HepG2 (cell line): Measurements from ENCODE around the gene MACROD2. TPM values are rescaled to one million over a fixed set of nuclear protein-coding genes. Genes with fewer than 3 reads are reported as not detected.

ENCODE experiments used
- CEBPB ChIP-seq: IDR thresholded peaks from 2 replicates; pipeline ENCODE4 v1.6.1; 2011; ENCODE audit warnings: low read depth, low read length, improper control_type of control experiment, borderline replicate concordance
- CHCHD3 ChIP-seq: sonication (generic); formaldehyde crosslinking; IDR thresholded peaks from 2 replicates; pipeline ENCODE4 v1.8.0; 2022; ENCODE audit warnings: mild to moderate bottlenecking, missing genetic modification reagents, moderate library complexity
- HNF4A ChIP-seq: sonication (generic); formaldehyde crosslinking; IDR thresholded peaks from 2 replicates; pipeline ENCODE4 v1.4.0; 2020; ENCODE audit warnings: missing genetic modification reagents
- HOXA3 ChIP-seq: sonication (generic); formaldehyde crosslinking; IDR thresholded peaks from 2 replicates; pipeline ENCODE4 v1.5.0; 2020; ENCODE audit warnings: missing genetic modification reagents
- JARID2 ChIP-seq: sonication (generic); formaldehyde crosslinking; IDR thresholded peaks from 2 replicates; pipeline ENCODE4 v1.8.1; 2023; ENCODE audit warnings: missing genetic modification reagents, inconsistent platforms; ENCODE audit not compliant: insufficient replicate concordance
- KIAA2018 ChIP-seq: sonication (generic); formaldehyde crosslinking; IDR thresholded peaks from 2 replicates; pipeline ENCODE4 v1.5.0; 2020; ENCODE audit warnings: mild to moderate bottlenecking, missing genetic modification reagents, borderline replicate concordance
- PCBP1 ChIP-seq: fragments of 200-400 bp; formaldehyde crosslinking; IDR thresholded peaks from 2 replicates; pipeline ENCODE4 v1.6.1; 2017; ENCODE audit warnings: mild to moderate bottlenecking, low read depth, low read length, borderline replicate concordance
- RBAK ChIP-seq: sonication (generic); formaldehyde crosslinking; IDR thresholded peaks from 2 replicates; pipeline ENCODE4 v1.5.1; 2020; ENCODE audit warnings: mild to moderate bottlenecking, missing genetic modification reagents
- RXRA ChIP-seq: sonication (generic); formaldehyde crosslinking; IDR thresholded peaks from 2 replicates; pipeline ENCODE4 v1.5.1; 2020; ENCODE audit warnings: missing genetic modification reagents
- RXRB ChIP-seq: IDR thresholded peaks from 2 replicates; pipeline ENCODE4 v1.6.1; 2016; ENCODE audit warnings: borderline replicate concordance, missing genetic modification reagents, missing compliant biosample characterization
- SOX13 ChIP-seq, 3 experiments: fragments of 450-650 bp in 1 of 3; sonication (generic) in 1 of 3; formaldehyde crosslinking in 1 of 3; IDR thresholded peaks in 2 of 3; conservative IDR thresholded peaks in 1 of 3; 2 replicates each; pipeline versions ENCODE4 v1.5.0 to v1.6.1; 2016 to 2020; ENCODE audit warnings: antibody characterized with exemption in 1 of 3, mild to moderate bottlenecking in 1 of 3, missing compliant biosample characterization in 1 of 3, missing genetic modification reagents in 1 of 3, moderate library complexity in 1 of 3
- ZIK1 ChIP-seq: sonication (generic); formaldehyde crosslinking; IDR thresholded peaks from 2 replicates; pipeline ENCODE4 v1.5.0; 2020; ENCODE audit warnings: mild to moderate bottlenecking, low read depth, missing genetic modification reagents, borderline replicate concordance
- ZNF33A ChIP-seq: sonication (generic); formaldehyde crosslinking; IDR thresholded peaks from 2 replicates; pipeline ENCODE4 v1.5.1; 2020; ENCODE audit warnings: missing genetic modification reagents, mild to moderate bottlenecking, moderate library complexity, borderline replicate concordance
- ZNF883 ChIP-seq: sonication (generic); formaldehyde crosslinking; IDR thresholded peaks from 2 replicates; pipeline ENCODE4 v1.5.1; 2020; ENCODE audit warnings: mild to moderate bottlenecking, missing genetic modification reagents; ENCODE audit errors: not compliant biosample characterization
- ZXDC ChIP-seq: sonication (generic); formaldehyde crosslinking; IDR thresholded peaks from 2 replicates; pipeline ENCODE4 v1.5.0; 2020; ENCODE audit warnings: mild to moderate bottlenecking, missing genetic modification reagents
- polyA plus RNA-seq, 8 experiments: library from polyadenylated mRNA; depleted of rRNA in 3 of 8; stranded (reverse) in 7 of 8; unstranded in 1 of 8; fragments of >200 nt; fragmentation: Illumina TruSeq in 4 of 8; extraction: Trizol in 4 of 8; gene quantifications; 2 replicates each; pipeline versions ENCODE4 v1.2.1 to v1.2.3, GENCODE V29; 2011 to 2016; ENCODE audit warnings: low read depth in 4 of 8, missing spikeins in 1 of 8, mixed read lengths in 1 of 8; ENCODE audit not compliant: insufficient read depth in 1 of 8
- total RNA-seq, 5 experiments: library from RNA; depleted of rRNA; stranded (reverse); fragments of >200 nt; fragmentation: Illumina TruSeq; extraction: Trizol; gene quantifications; 2 replicates each; pipeline ENCODE4 v1.2.3, GENCODE V29; 2016; ENCODE audit warnings: low read depth in 1 of 5
- TF ChIP-seq, protein P1 (sequence below): sonication (generic); formaldehyde crosslinking; IDR thresholded peaks from 2 replicates; pipeline ENCODE4 v1.8.0; 2022; ENCODE audit warnings: mild to moderate bottlenecking, missing genetic modification reagents, moderate library complexity

The MACROD2 gene
- total and polyA plus RNA-seq, 2 of the 13 experiments (the other 11 are each of a cell fraction or from before 2014, with no cell fraction given): 0.13 to 0.51 TPM

DNA sequence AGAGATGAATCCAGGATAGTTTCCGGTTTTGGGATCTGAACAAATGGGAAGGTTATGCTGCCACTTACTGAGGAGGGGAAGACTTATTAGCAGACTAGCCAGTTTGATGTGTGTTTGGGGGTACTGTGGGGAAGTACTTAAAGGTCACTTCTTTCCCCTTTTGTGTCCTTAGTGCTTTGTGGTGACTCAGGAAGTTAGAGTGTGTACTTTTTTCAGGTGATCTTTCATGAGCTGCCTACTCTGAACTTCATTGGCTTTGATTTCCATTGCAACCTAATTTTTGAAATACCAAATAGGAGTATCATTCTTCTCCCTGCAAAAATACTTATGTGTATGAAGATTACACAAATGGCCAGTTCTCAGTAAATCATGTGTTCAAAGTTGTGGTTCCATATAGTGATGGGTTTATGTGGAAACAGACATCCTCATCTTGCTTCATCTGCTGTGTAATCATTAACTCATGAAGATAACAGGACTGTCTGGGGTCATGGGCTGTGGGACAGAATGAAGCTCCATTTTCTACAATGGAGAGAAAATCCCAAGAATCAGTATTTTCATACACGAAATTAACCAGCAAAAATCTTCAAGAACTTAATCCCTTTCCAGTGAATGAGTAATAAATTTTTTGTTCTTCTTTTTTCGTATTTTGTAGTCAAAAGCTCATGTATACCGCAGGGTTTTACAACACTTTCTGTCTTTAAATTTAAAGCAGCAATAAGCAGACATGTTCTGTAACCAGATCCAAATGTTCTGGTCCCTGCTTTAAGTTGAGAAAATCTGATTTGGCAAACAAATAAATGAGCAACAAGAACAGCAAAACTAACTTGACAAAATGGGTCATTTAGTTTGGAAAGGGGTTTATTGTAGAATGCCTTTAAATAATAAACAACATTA is 614.3 kb downstream of the MACROD2 start (continued):
- TF ChIP-seq KIAA2018 (CRISPR knock-in tag): no peak
- no peak for TF ChIP-seq ZNF33A (CRISPR knock-in tag)
- no peak for TF ChIP-seq HOXA3 (CRISPR knock-in tag)
- TF ChIP-seq ZXDC (CRISPR knock-in tag): no peak
- TF ChIP-seq CEBPB: peak; percentile 97
- no peak for TF ChIP-seq ZIK1
- TF ChIP-seq HNF4A (CRISPR knock-in tag): no peak
- TF ChIP-seq, protein P1, sequence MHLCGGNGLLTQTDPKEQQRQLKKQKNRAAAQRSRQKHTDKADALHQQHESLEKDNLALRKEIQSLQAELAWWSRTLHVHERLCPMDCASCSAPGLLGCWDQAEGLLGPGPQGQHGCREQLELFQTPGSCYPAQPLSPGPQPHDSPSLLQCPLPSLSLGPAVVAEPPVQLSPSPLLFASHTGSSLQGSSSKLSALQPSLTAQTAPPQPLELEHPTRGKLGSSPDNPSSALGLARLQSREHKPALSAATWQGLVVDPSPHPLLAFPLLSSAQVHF (CRISPR knock-in tag): no peak
- TF ChIP-seq RXRB (CRISPR knock-in tag): peak; percentile 38; the same call in 1 of the 2 replicates
- no peak for TF ChIP-seq JARID2
- no peak for TF ChIP-seq RBAK
- no peak for TF ChIP-seq CHCHD3 (CRISPR knock-in tag)
- no peak for TF ChIP-seq ZNF883 (CRISPR knock-in tag)
- no peak for TF ChIP-seq PCBP1
- no peak for TF ChIP-seq SOX13 (IDR thresholded peaks at IDR 0.05)
- TF ChIP-seq SOX13 (CRISPR knock-in tag; conservative IDR thresholded peaks at IDR 0.05 in 1 of 2, IDR thresholded peaks at IDR 0.05 in 1 of 2): peak in 1 of 2 experiments; percentile 50; a peak in 1 of 4 replicates
- no peak for TF ChIP-seq RXRA
